MM.1S (cell line): ENCODE data around the gene CLMP.

Source experiments
- DNase-seq: peaks from one replicate; pipeline ENCODE4 v3.0.0-alpha.2; 2015
- H2AFZ ChIP-seq: fragments of 300-600 bp; sonication (generic); 2 replicates; pipeline ENCODE4 v1.6.0; 2016; ENCODE audit warnings: antibody characterized with exemption, low read length
- H3F3A ChIP-seq: fragments of 300-600 bp; sonication (generic); 2 replicates; pipeline ENCODE4 v1.6.1; 2016; ENCODE audit warnings: mild to moderate bottlenecking, antibody characterized with exemption, low read length, moderate library complexity, mixed read lengths; ENCODE audit not compliant: insufficient read depth
- H3K27ac ChIP-seq: fragments of 300-600 bp; sonication (generic); 2 replicates; pipeline ENCODE4 v1.5.1; 2016; ENCODE audit warnings: mild to moderate bottlenecking, low read length
- H3K27me3 ChIP-seq: fragments of 300-600 bp; sonication (generic); replicated peaks from 2 replicates; pipeline ENCODE4 v1.6.0; 2016; ENCODE audit warnings: low read length; ENCODE audit not compliant: insufficient read depth
- H3K36me3 ChIP-seq: fragments of 300-600 bp; sonication (generic); replicated peaks from 2 replicates; pipeline ENCODE4 v1.6.1; 2016; ENCODE audit warnings: mild to moderate bottlenecking, low read length, mixed read lengths; ENCODE audit not compliant: insufficient read depth
- H3K4me1 ChIP-seq: fragments of 300-600 bp; sonication (generic); 2 replicates; pipeline ENCODE4 v1.6.1; 2016; ENCODE audit warnings: low read length, mixed read lengths
- H3K4me2 ChIP-seq: fragments of 300-600 bp; sonication (generic); 2 replicates; pipeline ENCODE4 v1.6.0; 2016; ENCODE audit warnings: low read depth, low read length
- H3K4me3 ChIP-seq: fragments of 300-600 bp; sonication (generic); 2 replicates; pipeline ENCODE4 v1.5.1; 2016; ENCODE audit warnings: low read length, mixed read lengths
- H3K79me2 ChIP-seq: fragments of 300-600 bp; sonication (generic); 2 replicates; pipeline ENCODE4 v1.6.1; 2016; ENCODE audit warnings: mixed run types, low read length, mixed read lengths
- H3K9ac ChIP-seq: fragments of 300-600 bp; sonication (generic); 2 replicates; pipeline ENCODE4 v1.6.1; 2016; ENCODE audit warnings: low read length, mixed read lengths
- H3K9me2 ChIP-seq: fragments of 300-600 bp; sonication (generic); replicated peaks from 2 replicates; pipeline ENCODE4 v1.6.1; 2016; ENCODE audit warnings: mild to moderate bottlenecking, low read length, mixed read lengths; ENCODE audit not compliant: insufficient read depth
- H3K9me3 ChIP-seq: fragments of 300-600 bp; sonication (generic); replicated peaks from 2 replicates; pipeline ENCODE4 v1.6.1; 2016; ENCODE audit warnings: mild to moderate bottlenecking, low read length, mixed read lengths; ENCODE audit not compliant: insufficient read depth
- H4K20me1 ChIP-seq: fragments of 300-600 bp; sonication (generic); 2 replicates; pipeline ENCODE4 v1.6.1; 2016; ENCODE audit warnings: mild to moderate bottlenecking, low read length, moderate library complexity, mixed read lengths; ENCODE audit not compliant: insufficient read depth
- EZH2 ChIP-seq: fragments of 300-600 bp; sonication (generic); optimal IDR thresholded peaks from 2 replicates; pipeline ENCODE3; 2017; ENCODE audit warnings: low read depth, mild to moderate bottlenecking, antibody characterized with exemption, low read length, mixed read lengths
- EZH2phosphoT487 ChIP-seq: fragments of 300-600 bp; sonication (generic); IDR thresholded peaks from 2 replicates; pipeline ENCODE4 v1.6.1; 2018; ENCODE audit warnings: antibody characterized with exemption, low read length
- TF ChIP-seq, protein P1 (sequence below): fragments of 300-600 bp; sonication (generic); IDR thresholded peaks from 2 replicates; pipeline ENCODE4 v1.5.1; 2016; ENCODE audit warnings: antibody characterized with exemption, low read length, mixed read lengths

CLMP gene

GRCh38 chr11:123174196-123175183, 20.6 kb downstream of the CLMP start:
- Histone ChIP-seq H3K9me2 (no peaks in the 10 kb centered on the region), H2AFZ (no peak overlapping the region), H3K79me2 (no peaks in the 10 kb centered on the region), H3K4me2 (no peak overlapping the region), H4K20me1 (no peaks in the 10 kb centered on the region), H3K9ac (no peak overlapping the region), H3F3A (no peaks in the 10 kb centered on the region), H3K9me3 (no peaks in the 10 kb centered on the region), H3K4me3 (no peak overlapping the region), H3K4me1 (no peaks in the 10 kb centered on the region), H3K27ac (no peak overlapping the region), H3K27me3 (no peaks in the 10 kb centered on the region), H3K36me3 (no peaks in the 10 kb centered on the region)
- no peak for DNase-seq
- TF ChIP-seq EZH2phosphoT487 (no peak), EZH2 (no peak)
- TF ChIP-seq, protein P1, sequence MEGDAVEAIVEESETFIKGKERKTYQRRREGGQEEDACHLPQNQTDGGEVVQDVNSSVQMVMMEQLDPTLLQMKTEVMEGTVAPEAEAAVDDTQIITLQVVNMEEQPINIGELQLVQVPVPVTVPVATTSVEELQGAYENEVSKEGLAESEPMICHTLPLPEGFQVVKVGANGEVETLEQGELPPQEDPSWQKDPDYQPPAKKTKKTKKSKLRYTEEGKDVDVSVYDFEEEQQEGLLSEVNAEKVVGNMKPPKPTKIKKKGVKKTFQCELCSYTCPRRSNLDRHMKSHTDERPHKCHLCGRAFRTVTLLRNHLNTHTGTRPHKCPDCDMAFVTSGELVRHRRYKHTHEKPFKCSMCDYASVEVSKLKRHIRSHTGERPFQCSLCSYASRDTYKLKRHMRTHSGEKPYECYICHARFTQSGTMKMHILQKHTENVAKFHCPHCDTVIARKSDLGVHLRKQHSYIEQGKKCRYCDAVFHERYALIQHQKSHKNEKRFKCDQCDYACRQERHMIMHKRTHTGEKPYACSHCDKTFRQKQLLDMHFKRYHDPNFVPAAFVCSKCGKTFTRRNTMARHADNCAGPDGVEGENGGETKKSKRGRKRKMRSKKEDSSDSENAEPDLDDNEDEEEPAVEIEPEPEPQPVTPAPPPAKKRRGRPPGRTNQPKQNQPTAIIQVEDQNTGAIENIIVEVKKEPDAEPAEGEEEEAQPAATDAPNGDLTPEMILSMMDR = no peak

GRCh38 chr11:123173856-123174186, 21.2 kb downstream of the CLMP start:
- no peaks in the 10 kb centered on the region for H3K4me1 ChIP-seq
- TF ChIP-seq, protein P1 = no peak
- TF ChIP-seq EZH2 (no peak), EZH2phosphoT487 (no peak)
- no peaks in the 10 kb centered on the region for H3K9me2 ChIP-seq
- no peak overlapping the region for H2AFZ ChIP-seq
- no peaks in the 10 kb centered on the region for H3K36me3 ChIP-seq
- H3K4me3 ChIP-seq = no peak overlapping the region
- no peak for DNase-seq
- no peak overlapping the region for H3K4me2 ChIP-seq
- H4K20me1 ChIP-seq = no peaks in the 10 kb centered on the region
- no peak overlapping the region for H3K27ac ChIP-seq
- no peaks in the 10 kb centered on the region for H3K27me3 ChIP-seq
- no peak overlapping the region for H3K9ac ChIP-seq
- no peaks in the 10 kb centered on the region for H3K9me3 ChIP-seq
- no peaks in the 10 kb centered on the region for H3F3A ChIP-seq
- H3K79me2 ChIP-seq = no peaks in the 10 kb centered on the region

- H3K27me3 ChIP-seq = no peaks in the 10 kb centered on the region
- H3F3A ChIP-seq = no peaks in the 10 kb centered on the region
- H3K4me3 ChIP-seq = no peak overlapping the region
- no peak for DNase-seq
- no peak for TF ChIP-seq EZH2phosphoT487
- TF ChIP-seq EZH2 = no peak
- TF ChIP-seq, protein P1 = no peak
- H3K36me3 ChIP-seq = no peaks in the 10 kb centered on the region
- H3K27ac ChIP-seq = no peak overlapping the region
- no peak overlapping the region for H2AFZ ChIP-seq
- H3K9me2 ChIP-seq = no peaks in the 10 kb centered on the region
- no peak overlapping the region for H3K4me2 ChIP-seq
- no peaks in the 10 kb centered on the region for H3K79me2 ChIP-seq
- no peaks in the 10 kb centered on the region for H3K4me1 ChIP-seq
- H3K9me3 ChIP-seq = no peaks in the 10 kb centered on the region
- H3K9ac ChIP-seq = no peak overlapping the region
- no peaks in the 10 kb centered on the region for H4K20me1 ChIP-seq
Measured at GRCh38 chr11:123173040-123173855, 21.8 kb downstream of the CLMP start.
